Hepatocyte (in vitro differentiated cells): ENCODE results near the gene NSMF. TPM values are rescaled to one million over a fixed set of nuclear protein-coding genes. Genes with fewer than 3 reads are reported as not detected.
"Not testable (repeated sequence)": the region's sequence is repeated elsewhere in the genome, so short reads cannot be mapped to it uniquely, and the experiment has no call there.

Source experiments
- DNase-seq: peaks from one replicate; pipeline ENCODE4 v3.0.0-alpha.2; 2016; ENCODE audit warnings: low spot score
- H2AFZ ChIP-seq: fragments of 200-600 bp; sonication (generic); 2 replicates; pipeline ENCODE4 v1.6.0; 2016; ENCODE audit warnings: antibody characterized with exemption, mild to moderate bottlenecking
- H3K27ac ChIP-seq: fragments of 200-600 bp; sonication (generic); 2 replicates; pipeline ENCODE4 v1.5.1; 2016; ENCODE audit warnings: mild to moderate bottlenecking
- H3K27me3 ChIP-seq: fragments of 200-600 bp; sonication (generic); 2 replicates; pipeline ENCODE4 v1.6.1; 2016
- H3K36me3 ChIP-seq: fragments of 200-600 bp; sonication (generic); replicated peaks from 2 replicates; pipeline ENCODE4 v1.5.1; 2016; ENCODE audit warnings: low read depth; ENCODE audit not compliant: insufficient read depth
- H3K4me1 ChIP-seq: fragments of 200-600 bp; sonication (generic); 2 replicates; pipeline ENCODE4 v1.5.1; 2016; ENCODE audit warnings: mild to moderate bottlenecking, moderate library complexity; ENCODE audit not compliant: insufficient read depth
- H3K4me2 ChIP-seq: fragments of 200-600 bp; sonication (generic); 2 replicates; pipeline ENCODE4 v1.6.0; 2016
- H3K4me3 ChIP-seq: fragments of 200-600 bp; sonication (generic); 2 replicates; pipeline ENCODE4 v1.5.1; 2016; ENCODE audit warnings: mild to moderate bottlenecking
- H3K79me2 ChIP-seq: fragments of 200-600 bp; sonication (generic); 2 replicates; pipeline ENCODE4 v1.6.0; 2017; ENCODE audit warnings: mild to moderate bottlenecking
- H3K9me2 ChIP-seq: fragments of 200-600 bp; sonication (generic); replicated peaks from 2 replicates; pipeline ENCODE4 v1.6.0; 2017; ENCODE audit warnings: mild to moderate bottlenecking; ENCODE audit not compliant: insufficient read depth
- H3K9me3 ChIP-seq: fragments of 200-600 bp; sonication (generic); 2 replicates; pipeline ENCODE4 v1.5.1; 2016; ENCODE audit warnings: low read depth, mild to moderate bottlenecking
- H4K20me1 ChIP-seq: fragments of 200-600 bp; sonication (generic); 2 replicates; pipeline ENCODE4 v1.6.0; 2016; ENCODE audit warnings: mild to moderate bottlenecking; ENCODE audit not compliant: insufficient read depth, poor library complexity, severe bottlenecking
- EZH2 ChIP-seq: fragments of 200-600 bp; sonication (generic); IDR thresholded peaks from 2 replicates; pipeline ENCODE4 v1.6.1; 2016; ENCODE audit warnings: antibody characterized with exemption, mild to moderate bottlenecking, borderline replicate concordance
- EZH2phosphoT487 ChIP-seq: fragments of 200-600 bp; sonication (generic); IDR thresholded peaks from one replicate; pipeline ENCODE4 v1.6.1; 2018; ENCODE audit warnings: antibody characterized with exemption, mild to moderate bottlenecking, low read depth, moderate library complexity; ENCODE audit not compliant: unreplicated experiment, severe bottlenecking
- WGBS: methylation state at CpG from one replicate; pipeline ENCODE4 v1.1.6; 2016; ENCODE audit warnings: low lambda C conversion rate; ENCODE audit errors: missing lambda C conversion rate; 5-methylcytosine and 5-hydroxymethylcytosine counted together
- polyA plus RNA-seq: library from polyadenylated mRNA; unstranded; fragments of >200 nt; fragmentation: Nextera tagmentation; extraction: Ambion mirVana; gene quantifications from 2 replicates; pipeline ENCODE4 v1.2.1, GENCODE V29; 2016
- total RNA-seq: library from RNA; depleted of rRNA; stranded (reverse); fragments of >200 nt; gene quantifications from 2 replicates; pipeline ENCODE4 v1.2.3, GENCODE V29; 2014
- TF ChIP-seq, protein P1 (sequence below): fragments of 200-600 bp; sonication (generic); IDR thresholded peaks from 2 replicates; pipeline ENCODE4 v1.5.1; 2016; ENCODE audit warnings: antibody characterized with exemption, mild to moderate bottlenecking; ENCODE audit not compliant: poor library complexity

The NSMF gene
- total and polyA plus RNA-seq, 2 experiments from 2014 or later, result 39.5 to 51.6 TPM

DNA sequence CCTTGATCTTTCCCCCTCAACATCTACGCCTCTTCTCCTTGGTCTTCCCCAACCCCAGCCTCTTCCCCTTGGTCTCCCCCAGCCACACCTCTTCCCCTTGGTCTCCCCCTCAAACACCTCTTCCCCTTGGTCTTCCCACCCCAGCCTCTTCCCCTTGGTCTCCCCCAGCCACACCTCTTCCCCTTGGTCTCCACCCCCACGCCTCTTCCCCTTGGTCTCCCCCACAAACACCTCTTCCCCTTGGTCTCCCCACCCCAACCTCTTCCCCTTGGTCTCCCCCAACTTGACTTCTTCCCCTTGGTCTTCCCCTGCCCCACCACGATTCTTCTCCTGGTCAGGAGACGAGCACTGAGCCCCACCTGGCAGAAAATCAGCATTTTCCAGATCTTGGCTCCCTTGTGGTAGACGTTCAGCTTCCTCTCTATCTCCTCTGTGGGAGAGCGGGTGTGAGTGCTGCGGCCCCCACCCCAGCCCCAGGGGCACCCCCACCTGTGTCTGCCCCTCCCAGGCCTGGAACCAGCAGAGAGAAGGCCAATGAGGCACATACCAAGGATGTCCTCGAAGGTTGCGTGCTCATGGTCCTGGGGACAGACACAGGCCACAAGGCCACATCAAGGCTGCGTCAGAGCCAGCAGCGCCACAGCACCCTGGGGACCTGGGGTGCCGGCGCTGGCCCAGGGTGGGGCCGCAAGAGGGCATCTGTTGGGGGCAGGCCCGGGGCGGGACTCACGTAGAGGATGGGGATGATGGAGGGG lies 7.0 kb downstream of the NSMF start:
- no peaks in the 10 kb centered on the region for H3K36me3 ChIP-seq
- no peaks in the 10 kb centered on the region for H3K27me3 ChIP-seq
- no peaks in the 10 kb centered on the region for H3K9me2 ChIP-seq
- H2AFZ ChIP-seq, result no peak overlapping the region
- no peaks in the 10 kb centered on the region for H3K9me3 ChIP-seq
- no peaks in the 10 kb centered on the region for H3K4me1 ChIP-seq
- H3K4me3 ChIP-seq, result no peak overlapping the region
- DNase-seq, result no peak
- no peak overlapping the region for H3K4me2 ChIP-seq
- no peak overlapping the region for H3K27ac ChIP-seq
- H4K20me1 ChIP-seq, result no peaks in the 10 kb centered on the region
- 95% methylated on average over 11 of the region's 17 CpGs for WGBS
- no peaks in the 10 kb centered on the region for H3K79me2 ChIP-seq
- TF ChIP-seq EZH2, result no peak
- TF ChIP-seq EZH2phosphoT487, result no peak
- TF ChIP-seq, protein P1, sequence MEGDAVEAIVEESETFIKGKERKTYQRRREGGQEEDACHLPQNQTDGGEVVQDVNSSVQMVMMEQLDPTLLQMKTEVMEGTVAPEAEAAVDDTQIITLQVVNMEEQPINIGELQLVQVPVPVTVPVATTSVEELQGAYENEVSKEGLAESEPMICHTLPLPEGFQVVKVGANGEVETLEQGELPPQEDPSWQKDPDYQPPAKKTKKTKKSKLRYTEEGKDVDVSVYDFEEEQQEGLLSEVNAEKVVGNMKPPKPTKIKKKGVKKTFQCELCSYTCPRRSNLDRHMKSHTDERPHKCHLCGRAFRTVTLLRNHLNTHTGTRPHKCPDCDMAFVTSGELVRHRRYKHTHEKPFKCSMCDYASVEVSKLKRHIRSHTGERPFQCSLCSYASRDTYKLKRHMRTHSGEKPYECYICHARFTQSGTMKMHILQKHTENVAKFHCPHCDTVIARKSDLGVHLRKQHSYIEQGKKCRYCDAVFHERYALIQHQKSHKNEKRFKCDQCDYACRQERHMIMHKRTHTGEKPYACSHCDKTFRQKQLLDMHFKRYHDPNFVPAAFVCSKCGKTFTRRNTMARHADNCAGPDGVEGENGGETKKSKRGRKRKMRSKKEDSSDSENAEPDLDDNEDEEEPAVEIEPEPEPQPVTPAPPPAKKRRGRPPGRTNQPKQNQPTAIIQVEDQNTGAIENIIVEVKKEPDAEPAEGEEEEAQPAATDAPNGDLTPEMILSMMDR, result no peak

DNA sequence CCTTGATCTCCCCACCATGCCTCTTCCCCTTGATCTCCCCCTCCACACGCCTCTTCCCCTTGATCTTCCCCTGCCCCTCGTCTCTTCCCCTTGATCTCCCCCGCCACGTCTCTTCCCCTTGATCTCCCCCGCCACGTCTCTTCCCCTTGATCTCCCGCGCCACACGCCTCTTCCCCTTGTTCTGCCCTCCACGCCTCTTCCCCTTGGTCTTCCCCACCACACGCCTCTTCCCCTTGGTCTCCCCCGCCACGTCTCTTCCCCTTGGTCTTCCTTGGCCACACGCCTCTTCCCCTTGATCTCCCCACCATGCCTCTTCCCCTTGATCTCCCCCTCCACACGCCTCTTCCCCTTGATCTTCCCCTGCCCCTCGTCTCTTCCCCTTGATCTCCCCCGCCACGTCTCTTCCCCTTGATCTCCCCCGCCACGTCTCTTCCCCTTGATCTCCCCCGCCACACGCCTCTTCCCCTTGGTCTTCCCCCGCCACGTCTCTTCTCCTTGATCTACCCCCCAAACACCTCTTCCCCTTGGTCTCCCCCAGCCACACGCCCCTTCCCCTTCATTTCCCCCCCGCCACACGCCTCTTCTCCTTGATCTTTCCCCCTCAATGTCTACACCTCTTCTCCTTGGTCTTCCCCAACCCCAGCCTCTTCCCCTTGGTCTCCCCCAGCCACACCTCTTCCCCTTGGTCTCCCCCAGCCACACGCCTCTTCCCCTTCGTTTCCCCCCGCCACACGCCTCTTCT lies 7.7 kb downstream of the NSMF start:
- not testable (repeated sequence) for H4K20me1 ChIP-seq, H3K4me1 ChIP-seq, H3K79me2 ChIP-seq, H2AFZ ChIP-seq, H3K36me3 ChIP-seq, H3K27ac ChIP-seq, DNase-seq, H3K9me2 ChIP-seq, H3K4me2 ChIP-seq, H3K4me3 ChIP-seq, H3K9me3 ChIP-seq, H3K27me3 ChIP-seq
- WGBS, result no CpG with 5 or more reads among the region's 31 CpGs

DNA sequence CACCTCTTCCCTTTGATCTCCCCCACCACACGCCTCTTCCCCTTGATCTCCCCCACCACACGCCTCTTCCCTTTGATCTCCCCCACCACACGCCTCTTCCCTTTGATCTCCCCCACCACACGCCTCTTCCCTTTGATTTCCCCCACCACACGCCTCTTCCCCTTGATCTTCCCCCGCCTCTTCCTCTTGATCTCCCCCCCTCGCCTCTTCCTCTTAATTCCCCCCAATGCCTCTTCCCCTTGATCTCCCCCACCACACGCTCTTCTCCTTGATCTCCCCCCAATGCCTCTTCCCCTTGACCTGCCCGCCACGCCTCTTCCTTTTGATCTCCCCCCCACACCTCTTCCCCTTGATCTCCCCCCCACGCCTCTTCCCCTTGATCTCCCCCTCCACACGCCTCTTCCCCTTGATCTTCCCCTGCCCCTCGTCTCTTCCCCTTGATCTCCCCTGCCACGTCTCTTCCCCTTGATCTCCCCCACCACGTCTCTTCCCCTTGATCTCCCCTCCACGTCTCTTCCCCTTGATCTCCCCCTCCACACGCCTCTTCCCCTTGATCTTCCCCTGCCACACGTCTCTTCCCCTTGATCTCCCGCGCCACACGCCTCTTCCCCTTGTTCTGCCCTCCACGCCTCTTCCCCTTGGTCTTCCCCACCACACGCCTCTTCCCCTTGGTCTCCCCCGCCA lies 8.5 kb downstream of the NSMF start:
- not testable (repeated sequence) for DNase-seq
- no CpG with 5 or more reads among the region's 24 CpGs for WGBS

DNA sequence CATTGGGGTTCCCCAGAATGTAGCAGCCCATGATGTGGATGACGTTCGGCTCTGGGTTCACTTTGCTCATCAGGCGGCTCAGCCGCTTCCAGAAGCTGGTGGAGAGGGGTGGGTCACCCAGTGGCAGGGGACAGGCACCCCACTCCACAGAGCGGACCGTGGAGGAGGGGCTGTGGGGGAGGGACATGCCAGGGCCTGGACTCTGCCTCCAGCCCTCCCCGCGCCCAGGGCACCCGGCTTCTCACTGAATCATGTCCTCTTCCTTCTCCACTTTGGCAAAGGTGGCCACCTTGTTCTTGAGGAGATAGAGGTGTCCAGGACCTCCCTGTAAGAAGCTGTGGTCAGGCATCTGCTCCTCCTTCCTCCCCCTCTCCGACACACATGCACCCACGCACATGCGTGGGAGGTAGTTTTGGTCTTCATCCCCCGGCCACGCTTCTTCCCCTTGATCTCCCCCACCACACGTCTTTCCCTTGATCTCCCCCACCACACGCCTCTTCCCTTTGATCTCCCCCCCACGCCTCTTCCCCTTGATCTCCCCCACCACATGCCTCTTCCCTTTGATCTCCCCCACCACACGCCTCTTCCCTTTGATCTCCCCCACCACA lies 9.1 kb downstream of the NSMF start:
- Histone ChIP-seq H3K4me3 (no peak overlapping the region), H3K4me1 (peaks cover 9% of the 10 kb centered on the region), H3K4me2 (no peak overlapping the region), H3K36me3 (no peaks in the 10 kb centered on the region), H4K20me1 (no peaks in the 10 kb centered on the region), H3K79me2 (no peaks in the 10 kb centered on the region), H2AFZ (no peak overlapping the region), H3K27me3 (no peaks in the 10 kb centered on the region), H3K9me3 (no peaks in the 10 kb centered on the region), H3K9me2 (no peaks in the 10 kb centered on the region), H3K27ac (no peak overlapping the region)
- no peak for DNase-seq
- 96% methylated on average over 10 of the region's 18 CpGs for WGBS
- TF ChIP-seq, protein P1, result no peak
- TF ChIP-seq EZH2phosphoT487 (no peak), EZH2 (no peak)

More for the DNA sequence above, 8.5 kb downstream of the NSMF start:
- not testable (repeated sequence) for H3K4me1 ChIP-seq, H4K20me1 ChIP-seq, H3K79me2 ChIP-seq, H3K4me2 ChIP-seq, H3K27me3 ChIP-seq, H3K36me3 ChIP-seq, H3K27ac ChIP-seq, H2AFZ ChIP-seq, H3K4me3 ChIP-seq, H3K9me2 ChIP-seq, H3K9me3 ChIP-seq
